ENCODE measurements around the gene RBM28. TPM values are rescaled to one million over a fixed set of nuclear protein-coding genes. Genes with fewer than 3 reads are reported as not detected.
A peak's percentile ranks its signal among the peaks of the same experiment; 100 is the strongest.

The RBM28 gene
- total RNA-seq, 8 experiments from 2014 or later: 20.1 to 64.8 (median 30.0) TPM

DNA sequence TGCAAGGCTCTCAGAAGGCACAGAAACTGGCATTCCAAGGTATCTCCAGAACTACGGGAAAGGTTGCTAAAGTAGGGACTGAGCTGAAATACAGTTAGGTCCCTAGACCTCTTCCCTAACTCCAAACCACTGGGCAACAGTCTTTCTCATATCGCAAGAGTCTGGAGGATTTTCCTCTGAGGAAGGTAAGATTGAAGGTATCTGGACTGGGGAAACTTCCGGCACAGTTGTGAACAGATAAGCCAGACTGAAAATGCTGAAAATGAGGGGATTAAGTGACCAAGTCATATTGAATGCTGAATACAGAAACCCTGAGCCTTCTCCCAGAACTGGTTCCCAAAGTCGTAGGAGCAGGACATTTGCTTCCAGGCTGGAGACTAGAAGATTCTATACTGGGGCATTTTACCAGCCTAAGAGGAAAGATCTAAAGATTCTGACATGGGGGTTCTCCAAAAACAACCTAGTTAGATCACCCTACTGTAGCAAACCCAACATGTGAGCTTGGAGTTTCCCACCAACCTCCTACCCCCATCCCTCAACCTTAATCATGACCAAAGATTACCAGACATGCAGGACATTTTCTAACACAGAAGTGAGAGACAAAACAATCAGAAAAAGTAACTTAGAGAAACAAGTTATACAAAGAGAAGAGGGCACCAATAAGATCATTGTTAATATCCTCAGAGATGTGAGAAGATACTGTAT is 20.6 kb upstream of the RBM28 start:
- Histone ChIP-seq H3K27ac (no peak overlapping the region), H3K4me3 (no peak overlapping the region), H3K4me1 (replicated peaks in 1 of 2) (peaks cover 7 to 8% of the 10 kb centered on the region in 2 donors)
- 50 to 81% (median 57%) methylated on average over 1 to 4 of the region's 4 CpGs; no CpG with 5 or more reads in 3 of the 10 experiments for WGBS, 10 experiments
- no peak for ATAC-seq (replicated peaks in 6 of 8)
- in situ Hi-C loops (cut with MboI; ENCODE audit: low pct_unique_long_range_greater_than_20kb in 2 of 9, low sequenced_read_pairs in 9 of 9, unreplicated experiment in 9 of 9): no loop called here

DNA sequence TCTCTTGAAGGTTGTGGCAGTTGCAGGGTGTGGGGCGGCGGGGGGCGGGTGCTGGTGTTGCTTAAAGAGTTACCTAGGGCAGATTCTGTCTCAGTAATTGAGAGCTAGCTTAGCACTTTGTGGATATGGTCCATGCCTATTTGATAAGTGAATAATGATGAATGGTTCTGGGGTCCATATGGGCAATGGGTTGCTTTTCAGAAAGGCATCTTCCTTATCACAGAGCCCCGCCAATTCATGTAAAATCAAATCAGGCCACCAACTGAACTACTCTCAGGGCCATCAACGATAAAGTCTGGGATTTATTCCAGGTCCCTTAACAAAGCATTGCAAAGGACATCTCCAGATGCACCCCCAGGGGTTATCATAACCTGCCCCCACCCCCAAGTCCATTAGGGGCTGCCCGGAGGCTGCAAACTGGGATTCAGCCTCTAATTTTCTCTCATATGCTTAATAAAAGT is 19.6 kb upstream of the RBM28 start:
- Histone ChIP-seq H3K4me3 (no peak overlapping the region), H3K4me1 (replicated peaks in 1 of 2) (peaks cover 7 to 8% of the 10 kb centered on the region in 2 donors), H3K27ac (no peak overlapping the region)
- 46 to 100% (median 81%) methylated on average over 1 to 4 of the region's 6 CpGs; no CpG with 5 or more reads in 2 of the 10 experiments for WGBS, 10 experiments
- in situ Hi-C loops (cut with MboI; ENCODE audit: low pct_unique_long_range_greater_than_20kb in 2 of 9, low sequenced_read_pairs in 9 of 9, unreplicated experiment in 9 of 9): no loop called here
- no peak for ATAC-seq (replicated peaks in 6 of 8)

DNA sequence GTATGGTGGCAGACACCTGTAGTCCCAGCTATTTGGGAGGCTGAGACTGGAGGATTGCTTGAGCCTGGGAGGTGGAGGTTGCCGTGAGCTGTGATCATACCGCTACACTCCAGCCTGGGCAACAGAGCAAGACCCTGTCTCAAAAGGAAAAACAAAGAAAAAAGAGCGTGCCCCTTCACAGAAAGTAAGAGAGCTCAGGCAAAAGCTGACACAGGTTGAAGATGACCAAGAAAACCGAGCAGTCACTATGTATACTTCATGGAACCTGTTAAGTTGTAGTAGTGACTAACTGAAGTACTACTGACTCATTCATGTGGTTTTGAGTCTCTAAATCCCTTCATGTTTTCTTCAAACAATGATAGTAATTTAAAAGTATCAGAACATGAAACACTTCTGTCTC is 19.0 kb upstream of the RBM28 start:
- peaks cover 7 to 8% of the 10 kb centered on the region in 2 donors for H3K4me1 ChIP-seq (replicated peaks in 1 of 2)
- no peak overlapping the region for H3K4me3 ChIP-seq
- no peak overlapping the region for H3K27ac ChIP-seq
- 41 to 100% (median 72%) methylated on average over 1 to 4 of the region's 4 CpGs; no CpG with 5 or more reads in 3 of the 10 experiments for WGBS, 10 experiments
- in situ Hi-C loops (cut with MboI; ENCODE audit: low pct_unique_long_range_greater_than_20kb in 2 of 9, low sequenced_read_pairs in 9 of 9, unreplicated experiment in 9 of 9): no loop called here
- no peak for ATAC-seq (replicated peaks in 6 of 8)

DNA sequence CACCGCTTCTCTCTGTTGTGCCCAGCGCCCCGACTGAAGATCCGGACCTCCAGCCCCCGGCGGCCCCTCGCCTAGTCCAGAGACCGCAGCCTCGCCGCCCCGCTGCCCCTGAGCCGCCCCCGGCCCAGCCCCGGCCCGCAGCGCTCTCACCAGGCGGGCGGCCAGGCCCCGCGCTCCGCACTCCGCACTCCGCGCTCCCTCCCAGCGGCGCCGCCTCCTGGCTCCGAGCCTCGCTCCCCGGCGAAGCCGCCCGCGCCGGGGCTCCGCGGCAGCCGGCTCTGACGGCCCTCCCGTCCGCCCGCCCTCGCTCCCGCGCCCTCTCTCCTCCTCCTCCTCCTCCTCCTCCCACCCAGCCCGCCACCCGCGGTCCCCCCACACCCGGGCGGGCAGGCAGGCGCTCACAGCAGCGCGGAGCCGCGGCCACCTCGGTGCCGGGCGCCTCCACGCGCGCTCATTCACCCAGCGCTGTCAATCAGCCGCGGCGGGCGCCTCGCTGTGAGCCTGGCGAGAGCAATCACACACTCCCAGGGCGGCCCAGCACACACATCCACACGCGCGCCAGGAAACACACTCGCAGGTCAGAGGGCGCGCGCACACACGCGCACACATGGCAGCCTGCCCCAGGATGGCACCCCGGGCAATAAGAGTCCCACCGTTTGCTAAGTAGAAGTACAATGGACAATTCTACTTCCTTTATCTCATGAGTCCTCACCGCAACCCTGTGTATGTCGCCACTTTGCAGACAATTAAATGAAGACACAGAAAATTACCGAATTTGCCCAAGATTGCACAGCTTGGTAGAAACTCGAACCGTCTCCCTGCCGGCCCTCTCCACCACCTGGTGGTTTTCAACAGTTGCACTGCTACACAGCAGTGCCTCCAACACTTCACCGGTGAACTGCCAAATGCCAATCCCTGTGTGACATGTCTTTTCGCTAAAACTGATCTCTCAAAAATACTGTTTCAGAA is 18.0 kb upstream of the RBM28 start, which contains the start of gene PRRT4:
PRRT4 (minus strand) TSS at position 280 of the 969 bp plus-strand sequence.
- Histone ChIP-seq H3K4me3 (peak within 1 kb of the TSS; percentile 37 to 91 (median 56)), H3K4me1 (replicated peaks in 1 of 2) (peaks cover 9 to 10% of the 10 kb centered on the region in 2 donors), H3K27ac (peak within 1 kb of the TSS; percentile 61 to 79)
- in situ Hi-C loops (cut with MboI; ENCODE audit: low pct_unique_long_range_greater_than_20kb in 2 of 9, low sequenced_read_pairs in 9 of 9, unreplicated experiment in 9 of 9): no loop called here
- WGBS, 10 experiments: 1 to 34% (median 14%) methylated on average over 3 to 16 of the region's 88 CpGs; no CpG with 5 or more reads in 5 of the 10 experiments
- ATAC-seq (replicated peaks in 6 of 8): peak; percentile 67 to 90 (median 72)

DNA sequence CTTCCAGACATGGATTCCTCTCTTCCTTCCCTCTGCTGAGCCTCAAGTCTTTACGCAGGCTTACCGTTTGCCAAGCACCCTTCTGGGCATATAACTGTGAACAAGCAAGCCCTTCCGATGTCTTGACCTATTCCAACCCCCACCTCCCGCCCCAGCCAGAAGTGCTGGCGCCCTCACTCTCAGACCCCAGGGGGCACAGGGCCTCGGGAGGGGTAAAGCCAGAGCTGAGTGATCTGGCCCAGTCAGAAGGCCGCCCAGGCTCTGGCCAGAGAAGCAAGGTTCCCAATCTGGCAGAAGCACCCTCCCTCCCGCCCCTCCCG is 16.6 kb upstream of the RBM28 start:
- Histone ChIP-seq H3K27ac (peak overlapping the region; percentile 36 to 61), H3K4me3 (peak overlapping the region; percentile 37 to 91 (median 56)), H3K4me1 (replicated peaks in 1 of 2) (peaks cover 13 to 14% of the 10 kb centered on the region in 2 donors)
- 0 to 70% (median 35%) methylated on average over 1 to 2 of the region's 9 CpGs; no CpG with 5 or more reads in 6 of the 10 experiments for WGBS, 10 experiments
- in situ Hi-C loops (cut with MboI; ENCODE audit: low pct_unique_long_range_greater_than_20kb in 2 of 9, low sequenced_read_pairs in 9 of 9, unreplicated experiment in 9 of 9): no loop called here
- ATAC-seq (replicated peaks in 6 of 8): peak in 1 of 8 experiments; percentile 6

DNA sequence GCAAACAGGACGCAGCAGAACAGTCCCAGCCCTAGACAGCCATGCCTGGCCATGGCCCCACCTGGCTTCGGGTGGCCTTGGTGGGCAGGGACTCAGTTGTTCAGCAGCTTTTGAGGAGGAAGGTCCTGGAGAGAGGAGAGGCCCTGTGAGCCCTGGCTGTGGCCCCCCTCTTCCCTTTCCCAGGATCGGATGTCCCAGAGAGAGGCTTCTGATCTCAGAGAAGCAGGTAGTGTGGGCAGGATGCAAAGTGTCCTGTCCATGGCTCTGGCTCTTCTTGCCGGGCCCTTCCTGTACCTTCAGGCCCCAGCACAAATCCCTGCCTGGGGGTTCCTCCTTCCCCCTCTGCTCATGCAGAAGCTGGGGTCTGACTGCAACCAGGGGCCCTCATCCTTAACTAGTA is 16.2 kb upstream of the RBM28 start:
- in situ Hi-C loops (cut with MboI; ENCODE audit: low pct_unique_long_range_greater_than_20kb in 2 of 9, low sequenced_read_pairs in 9 of 9, unreplicated experiment in 9 of 9): no loop called here
- no peak for ATAC-seq (replicated peaks in 6 of 8)
- Histone ChIP-seq H3K4me3 (peak overlapping the region; percentile 37 to 91 (median 56)), H3K4me1 (replicated peaks in 1 of 2) (peaks cover 13 to 14% of the 10 kb centered on the region in 2 donors), H3K27ac (peak overlapping the region in 1 of 2 donors; percentile 61)
- 40 to 83% methylated on average over 2 of the region's 4 CpGs; no CpG with 5 or more reads in 8 of the 10 experiments for WGBS, 10 experiments

DNA sequence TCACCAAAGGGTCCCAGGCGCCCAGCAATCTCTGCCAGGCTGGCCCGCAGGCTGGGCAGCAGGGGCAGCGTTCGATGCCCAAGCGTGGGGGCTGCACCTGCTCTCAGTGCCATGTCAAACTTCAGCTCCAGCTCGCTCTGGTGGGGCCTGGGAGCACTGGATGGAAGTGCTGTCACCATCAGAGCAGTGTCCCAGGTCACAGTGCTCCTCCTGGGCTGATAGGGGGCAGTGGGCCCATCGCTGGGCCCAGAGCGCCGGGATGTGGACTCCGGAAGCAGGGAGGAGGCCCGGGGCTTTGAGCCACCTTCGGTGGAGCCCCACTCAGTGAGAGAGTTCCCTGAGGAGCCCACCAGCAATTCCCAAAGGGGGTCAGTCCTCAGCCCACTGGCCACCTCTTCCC is 15.6 kb upstream of the RBM28 start:
- Histone ChIP-seq H3K27ac (no peak overlapping the region), H3K4me1 (replicated peaks in 1 of 2) (peaks cover 13 to 14% of the 10 kb centered on the region in 2 donors), H3K4me3 (no peak overlapping the region)
- no peak for ATAC-seq (replicated peaks in 6 of 8)
- WGBS, 10 experiments: 88 to 98% (median 97%) methylated on average over 3 to 12 of the region's 12 CpGs; no CpG with 5 or more reads in 7 of the 10 experiments
- in situ Hi-C loops (cut with MboI; ENCODE audit: low pct_unique_long_range_greater_than_20kb in 2 of 9, low sequenced_read_pairs in 9 of 9, unreplicated experiment in 9 of 9): no loop called here

DNA sequence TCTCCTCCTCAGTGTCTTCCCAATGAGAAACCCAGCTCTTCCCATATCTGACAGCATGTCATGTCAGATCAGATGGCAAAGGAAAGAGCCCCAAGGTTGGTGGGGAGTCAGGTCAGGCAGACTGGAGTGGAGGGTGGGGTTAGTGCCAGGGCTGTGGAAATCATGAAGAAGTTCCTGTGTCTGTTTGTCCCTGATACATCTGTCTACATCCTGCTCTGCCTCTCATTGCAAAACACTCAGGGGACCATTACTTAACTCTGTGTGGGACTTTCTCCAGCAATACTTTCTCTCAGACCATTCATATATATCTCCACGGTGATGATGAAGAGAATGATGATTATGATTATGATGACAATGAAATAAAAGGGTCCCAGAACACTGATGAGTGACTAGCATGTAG is 14.5 kb upstream of the RBM28 start:
- ATAC-seq (replicated peaks in 6 of 8): no peak
- Histone ChIP-seq H3K27ac (no peak overlapping the region), H3K4me3 (no peak overlapping the region), H3K4me1 (replicated peaks in 1 of 2) (peaks cover 13 to 14% of the 10 kb centered on the region in 2 donors)
- in situ Hi-C loops (cut with MboI; ENCODE audit: low pct_unique_long_range_greater_than_20kb in 2 of 9, low sequenced_read_pairs in 9 of 9, unreplicated experiment in 9 of 9): no loop called here
- 0 to 100% (median 77%) methylated on average over 1 of the region's 1 CpG; no CpG with 5 or more reads in 6 of the 10 experiments for WGBS, 10 experiments

DNA sequence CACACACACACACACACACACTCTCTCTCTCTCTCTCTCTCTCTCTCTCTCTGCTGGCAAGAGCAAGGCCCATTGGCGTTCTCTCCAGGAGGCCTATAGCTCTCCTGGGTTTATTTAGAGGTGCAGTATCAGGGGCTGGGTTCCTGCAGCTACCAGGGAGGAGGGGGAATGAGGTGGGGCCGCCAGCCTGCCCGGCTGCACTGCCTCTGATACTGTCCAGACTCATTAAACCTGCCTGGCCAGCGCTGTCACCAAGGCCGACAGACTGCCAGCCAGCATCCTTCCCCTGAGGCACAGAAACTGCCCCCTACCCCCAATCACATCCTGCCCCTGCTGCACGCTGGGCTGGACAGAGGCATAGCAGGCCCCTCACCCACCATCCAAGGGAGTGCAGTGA is 13.5 kb upstream of the RBM28 start:
- peak in 1 of 8 experiments; percentile 4 for ATAC-seq (replicated peaks in 6 of 8)
- H3K4me3 ChIP-seq: no peak overlapping the region
- H3K4me1 ChIP-seq (replicated peaks in 1 of 2): peaks cover 13 to 16% of the 10 kb centered on the region in 2 donors
- WGBS, 10 experiments: 14 to 33% (median 20%) methylated on average over 1 of the region's 6 CpGs; no CpG with 5 or more reads in 7 of the 10 experiments
- H3K27ac ChIP-seq: no peak overlapping the region
- in situ Hi-C loops (cut with MboI; ENCODE audit: low pct_unique_long_range_greater_than_20kb in 2 of 9, low sequenced_read_pairs in 9 of 9, unreplicated experiment in 9 of 9): no loop called here

DNA sequence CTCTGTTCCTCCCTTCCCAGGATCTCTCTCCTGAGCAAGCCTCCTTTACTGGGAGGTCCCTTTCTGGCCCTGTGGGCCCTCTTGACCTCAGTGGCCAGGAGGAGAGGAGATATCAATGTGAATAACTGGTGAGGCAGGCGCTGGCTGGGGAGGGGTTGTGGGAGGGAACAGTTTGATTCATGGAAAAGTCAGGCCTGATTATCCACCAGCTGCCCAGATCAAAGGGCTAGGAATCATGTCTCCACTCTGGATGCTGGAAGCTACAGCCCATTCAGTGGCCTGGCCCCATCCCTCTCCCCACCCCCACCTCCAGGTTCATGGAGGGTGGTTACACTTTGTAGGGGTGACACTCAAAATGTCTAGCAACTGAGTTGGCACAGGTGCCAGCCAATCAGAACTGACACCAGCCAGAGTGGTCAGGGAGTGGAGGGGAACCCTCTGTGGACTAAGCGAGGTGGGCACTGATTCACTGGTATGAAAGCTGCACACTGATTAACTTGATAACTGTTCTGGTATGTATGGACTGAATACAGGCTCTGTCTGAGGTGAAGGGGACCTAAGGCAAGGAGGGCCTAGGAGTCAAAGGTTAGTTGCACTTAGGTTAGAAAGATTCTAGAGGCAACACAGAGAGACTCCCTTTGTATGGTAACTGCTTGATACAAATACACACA is 13.0 kb upstream of the RBM28 start:
- in situ Hi-C loops (cut with MboI; ENCODE audit: low pct_unique_long_range_greater_than_20kb in 2 of 9, low sequenced_read_pairs in 9 of 9, unreplicated experiment in 9 of 9): no loop called here
- 50 to 100% (median 92%) methylated on average over 1 of the region's 2 CpGs; no CpG with 5 or more reads in 6 of the 10 experiments for WGBS, 10 experiments
- H3K4me3 ChIP-seq: no peak overlapping the region
- ATAC-seq (replicated peaks in 6 of 8): peak in 2 of 8 experiments; percentile 12 to 39
- H3K27ac ChIP-seq: no peak overlapping the region
- peaks cover 13 to 16% of the 10 kb centered on the region in 2 donors for H3K4me1 ChIP-seq (replicated peaks in 1 of 2)

DNA sequence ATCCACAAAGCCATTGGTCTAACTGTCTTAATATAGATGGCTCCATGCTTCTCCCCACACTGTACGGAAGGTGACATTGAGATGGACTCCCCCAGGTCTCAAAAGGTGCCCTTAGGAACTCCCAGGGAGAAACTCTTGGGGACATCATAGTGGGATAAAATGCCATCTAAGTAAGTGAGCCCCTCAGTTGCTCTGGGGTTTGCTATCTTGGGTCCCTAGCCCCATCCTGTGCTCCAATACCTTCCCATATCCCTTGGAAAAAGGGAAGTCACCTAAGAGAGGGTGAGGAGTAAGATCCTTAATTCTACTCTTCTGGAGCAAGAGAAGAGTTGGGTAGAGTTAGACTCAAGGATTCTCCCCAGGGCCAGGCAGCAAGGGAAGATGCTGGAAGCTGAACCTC is 9.9 kb upstream of the RBM28 start:
- 100% methylated on average over 1 of the region's 1 CpG; no CpG with 5 or more reads in 9 of the 10 experiments for WGBS, 10 experiments

DNA sequence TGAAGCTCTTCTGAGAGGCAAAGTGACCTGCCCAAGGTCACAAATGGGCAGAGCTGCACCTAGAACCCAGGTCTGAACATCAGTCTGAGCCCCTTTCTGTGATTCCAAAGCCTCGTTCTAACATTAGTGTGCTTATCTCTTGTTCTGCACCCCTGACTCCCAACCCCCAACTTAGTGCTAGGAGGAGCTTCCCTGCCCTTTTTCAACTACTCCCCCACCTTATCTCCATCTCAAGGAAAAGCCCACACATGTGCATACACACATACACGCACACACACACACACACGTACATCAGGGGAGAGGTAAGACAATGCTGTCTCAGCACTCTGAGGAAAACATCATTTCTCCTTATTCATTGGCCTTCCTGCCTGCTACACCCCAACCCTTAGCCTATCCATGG is 9.5 kb upstream of the RBM28 start:
- in situ Hi-C loops (cut with MboI; ENCODE audit: low pct_unique_long_range_greater_than_20kb in 2 of 9, low sequenced_read_pairs in 9 of 9, unreplicated experiment in 9 of 9): no loop called here
- no peak overlapping the region for H3K27ac ChIP-seq
- 57 to 100% (median 100%) methylated on average over 1 to 3 of the region's 3 CpGs; no CpG with 5 or more reads in 5 of the 10 experiments for WGBS, 10 experiments
- H3K4me1 ChIP-seq (replicated peaks in 1 of 2): peaks cover 10 to 12% of the 10 kb centered on the region in 2 donors
- no peak for ATAC-seq (replicated peaks in 6 of 8)
- no peak overlapping the region for H3K4me3 ChIP-seq

More for the DNA sequence above, 9.9 kb upstream of the RBM28 start:
- ATAC-seq (replicated peaks in 6 of 8): no peak
- H3K4me3 ChIP-seq: no peak overlapping the region
- H3K4me1 ChIP-seq (replicated peaks in 1 of 2): peaks cover 6 to 8% of the 10 kb centered on the region in 2 donors
- no peak overlapping the region for H3K27ac ChIP-seq
- in situ Hi-C loops (cut with MboI; ENCODE audit: low pct_unique_long_range_greater_than_20kb in 2 of 9, low sequenced_read_pairs in 9 of 9, unreplicated experiment in 9 of 9): no loop called here

Measured in motor neuron (in vitro differentiated cells).